Measurements from ENCODE around the gene CEP72.

CEP72 gene

DNA sequence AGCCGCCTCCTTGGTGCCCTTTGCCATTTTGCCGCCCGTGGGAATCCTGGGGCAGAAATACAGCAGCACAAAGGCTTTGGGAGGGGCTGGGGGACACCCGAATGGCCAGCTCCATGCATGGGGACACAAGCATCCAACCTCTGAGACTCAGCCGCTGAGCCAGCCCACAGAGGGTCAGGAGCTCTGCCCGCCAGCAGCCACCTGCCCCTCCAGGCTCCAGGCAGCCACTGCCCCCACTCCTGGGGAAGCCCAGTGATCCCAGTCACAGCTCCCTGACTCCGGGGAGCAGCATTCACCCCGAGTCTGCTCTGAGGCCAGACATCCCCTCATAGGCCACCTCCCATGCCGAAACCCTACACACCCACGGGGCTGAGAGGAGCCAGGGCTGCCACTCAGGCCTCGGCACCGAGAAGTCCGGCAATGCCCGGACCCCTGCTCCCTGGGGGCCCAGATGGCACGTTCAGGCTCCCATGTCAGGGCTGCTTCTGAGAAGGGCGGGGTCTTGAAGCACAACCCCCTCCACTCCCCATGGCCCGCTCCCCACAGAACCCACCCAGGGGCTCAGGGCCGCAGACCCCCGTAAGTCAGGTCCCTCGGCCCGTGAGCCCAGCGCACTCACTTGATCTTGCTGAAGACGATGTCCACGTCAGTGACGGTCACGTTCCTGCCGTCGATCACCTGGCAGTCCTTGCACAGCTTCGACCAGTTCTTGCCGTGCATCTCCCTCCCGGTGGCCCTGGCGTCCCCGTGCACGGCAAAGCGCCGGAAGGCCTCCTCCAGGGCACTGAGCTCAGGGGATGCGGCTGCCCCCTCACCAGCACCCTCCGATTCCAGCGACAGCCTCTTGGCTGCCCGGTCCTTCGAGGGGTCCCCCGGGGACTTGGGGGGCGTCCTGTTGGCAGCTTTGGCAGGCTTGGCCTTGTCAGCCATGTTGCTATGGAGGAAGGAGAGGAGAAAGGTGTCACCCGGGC is 65.3 kb downstream of the CEP72 start:
- TF ChIP-seq, protein P1, sequence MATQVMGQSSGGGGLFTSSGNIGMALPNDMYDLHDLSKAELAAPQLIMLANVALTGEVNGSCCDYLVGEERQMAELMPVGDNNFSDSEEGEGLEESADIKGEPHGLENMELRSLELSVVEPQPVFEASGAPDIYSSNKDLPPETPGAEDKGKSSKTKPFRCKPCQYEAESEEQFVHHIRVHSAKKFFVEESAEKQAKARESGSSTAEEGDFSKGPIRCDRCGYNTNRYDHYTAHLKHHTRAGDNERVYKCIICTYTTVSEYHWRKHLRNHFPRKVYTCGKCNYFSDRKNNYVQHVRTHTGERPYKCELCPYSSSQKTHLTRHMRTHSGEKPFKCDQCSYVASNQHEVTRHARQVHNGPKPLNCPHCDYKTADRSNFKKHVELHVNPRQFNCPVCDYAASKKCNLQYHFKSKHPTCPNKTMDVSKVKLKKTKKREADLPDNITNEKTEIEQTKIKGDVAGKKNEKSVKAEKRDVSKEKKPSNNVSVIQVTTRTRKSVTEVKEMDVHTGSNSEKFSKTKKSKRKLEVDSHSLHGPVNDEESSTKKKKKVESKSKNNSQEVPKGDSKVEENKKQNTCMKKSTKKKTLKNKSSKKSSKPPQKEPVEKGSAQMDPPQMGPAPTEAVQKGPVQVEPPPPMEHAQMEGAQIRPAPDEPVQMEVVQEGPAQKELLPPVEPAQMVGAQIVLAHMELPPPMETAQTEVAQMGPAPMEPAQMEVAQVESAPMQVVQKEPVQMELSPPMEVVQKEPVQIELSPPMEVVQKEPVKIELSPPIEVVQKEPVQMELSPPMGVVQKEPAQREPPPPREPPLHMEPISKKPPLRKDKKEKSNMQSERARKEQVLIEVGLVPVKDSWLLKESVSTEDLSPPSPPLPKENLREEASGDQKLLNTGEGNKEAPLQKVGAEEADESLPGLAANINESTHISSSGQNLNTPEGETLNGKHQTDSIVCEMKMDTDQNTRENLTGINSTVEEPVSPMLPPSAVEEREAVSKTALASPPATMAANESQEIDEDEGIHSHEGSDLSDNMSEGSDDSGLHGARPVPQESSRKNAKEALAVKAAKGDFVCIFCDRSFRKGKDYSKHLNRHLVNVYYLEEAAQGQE (IDR thresholded peaks at IDR 0.05; ENCODE audit: low read depth) = no peak
- TF ChIP-seq CREB1 (IDR thresholded peaks at IDR 0.05; ENCODE audit: low read depth) (no peak), TCF12 (IDR thresholded peaks at IDR 0.05; ENCODE audit: low read depth) (no peak), FOXM1 (IDR thresholded peaks at IDR 0.05; ENCODE audit: borderline replicate concordance, low read depth) (no peak), TEAD4 (IDR thresholded peaks at IDR 0.05) (no peak), RAD21 (IDR thresholded peaks at IDR 0.05; ENCODE audit: low read depth) (no peak), TAF1 (IDR thresholded peaks at IDR 0.05; ENCODE audit: low read depth) (no peak)
- TF ChIP-seq, protein P2, sequence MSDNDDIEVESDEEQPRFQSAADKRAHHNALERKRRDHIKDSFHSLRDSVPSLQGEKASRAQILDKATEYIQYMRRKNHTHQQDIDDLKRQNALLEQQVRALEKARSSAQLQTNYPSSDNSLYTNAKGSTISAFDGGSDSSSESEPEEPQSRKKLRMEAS (IDR thresholded peaks at IDR 0.05) = no peak

DNA sequence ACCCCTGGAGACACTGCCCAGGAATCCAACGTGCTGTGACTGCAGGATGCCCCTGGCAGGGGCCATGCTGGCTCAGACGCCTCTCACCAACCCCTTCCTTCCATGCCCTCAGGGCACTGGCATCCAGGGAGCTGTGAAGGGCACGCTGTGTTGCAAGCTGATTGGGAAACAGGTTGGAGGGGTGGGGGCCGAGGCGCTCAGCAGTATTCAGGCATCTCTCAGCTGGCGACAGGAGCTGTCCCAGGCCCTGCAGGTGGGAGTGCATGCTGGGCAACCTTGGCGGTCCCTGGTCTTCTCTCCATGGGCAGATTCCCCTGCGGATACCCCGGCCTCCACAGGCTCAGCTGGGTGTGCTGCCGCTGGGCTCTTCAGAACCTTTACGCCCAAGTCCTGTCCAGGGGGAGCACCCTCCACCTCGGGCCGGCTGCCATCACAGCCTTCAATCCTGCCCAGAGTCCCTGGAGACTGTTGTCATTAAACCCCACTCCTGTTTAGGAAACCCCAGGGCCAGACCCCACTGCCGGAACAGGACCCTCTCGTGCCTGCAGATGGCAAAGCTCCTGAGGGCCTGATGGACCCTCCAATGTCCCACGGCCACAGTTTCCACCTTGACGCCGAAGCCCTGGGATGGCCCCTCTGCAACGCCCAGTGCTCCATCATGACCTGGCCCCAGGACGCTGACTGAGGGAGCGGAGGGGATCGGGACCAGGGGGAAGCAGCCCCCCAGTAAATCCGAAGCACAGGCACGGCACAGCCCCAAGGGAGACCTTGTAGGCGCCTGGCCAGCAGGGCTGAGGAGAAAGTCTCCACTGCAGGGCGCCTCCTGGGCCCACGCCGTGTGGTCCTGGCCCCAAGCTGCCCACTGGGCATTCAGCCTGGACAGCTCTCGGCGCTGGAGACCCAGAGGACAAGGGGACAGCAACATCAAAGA is 71.7 kb downstream of the CEP72 start:
- TF ChIP-seq, protein P3, sequence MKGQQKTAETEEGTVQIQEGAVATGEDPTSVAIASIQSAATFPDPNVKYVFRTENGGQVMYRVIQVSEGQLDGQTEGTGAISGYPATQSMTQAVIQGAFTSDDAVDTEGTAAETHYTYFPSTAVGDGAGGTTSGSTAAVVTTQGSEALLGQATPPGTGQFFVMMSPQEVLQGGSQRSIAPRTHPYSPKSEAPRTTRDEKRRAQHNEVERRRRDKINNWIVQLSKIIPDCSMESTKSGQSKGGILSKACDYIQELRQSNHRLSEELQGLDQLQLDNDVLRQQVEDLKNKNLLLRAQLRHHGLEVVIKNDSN (IDR thresholded peaks at IDR 0.05) = no peak
- TF ChIP-seq YY1 (IDR thresholded peaks at IDR 0.05; ENCODE audit: low read depth) = no peak
- TF ChIP-seq ZBTB7A (IDR thresholded peaks at IDR 0.05; ENCODE audit: low read depth) = no peak
- TF ChIP-seq NFIC (IDR thresholded peaks at IDR 0.05) = no peak
- TF ChIP-seq TAF1 (IDR thresholded peaks at IDR 0.05; ENCODE audit: low read depth) = no peak

DNA sequence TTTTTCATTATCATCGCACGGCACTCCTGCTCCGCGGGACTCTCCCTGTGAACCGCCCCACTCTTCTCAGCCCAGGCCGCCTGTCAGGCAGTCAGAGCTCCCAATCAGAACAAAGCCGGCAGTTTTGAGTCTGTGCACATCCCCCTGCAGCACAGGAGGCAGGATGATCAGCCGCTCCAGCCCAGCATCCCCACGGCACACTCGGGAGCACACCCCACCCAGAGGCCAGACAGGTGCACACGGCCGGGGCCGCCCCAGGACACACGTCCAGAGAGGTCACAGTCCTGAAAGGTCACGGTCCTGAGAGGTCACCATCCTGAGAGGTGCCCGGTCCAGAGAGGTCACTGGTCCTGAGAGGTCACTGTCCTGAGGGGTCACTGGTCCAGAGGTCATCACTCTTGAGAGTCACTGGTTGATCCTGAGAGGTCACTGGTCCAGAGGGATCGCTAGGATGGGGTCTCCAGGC is 72.6 kb downstream of the CEP72 start:
- TF ChIP-seq, protein P1 (IDR thresholded peaks at IDR 0.05; ENCODE audit: low read depth) = no peak
- TF ChIP-seq TCF12 (IDR thresholded peaks at IDR 0.05; ENCODE audit: low read depth) (no peak), FOXM1 (IDR thresholded peaks at IDR 0.05; ENCODE audit: borderline replicate concordance, low read depth) (no peak), EP300 (IDR thresholded peaks at IDR 0.05; ENCODE audit: borderline replicate concordance) (no peak), YY1 (IDR thresholded peaks at IDR 0.05; ENCODE audit: low read depth) (no peak), CEBPB (IDR thresholded peaks at IDR 0.05) (no peak), TEAD4 (IDR thresholded peaks at IDR 0.05) (no peak), TAF1 (IDR thresholded peaks at IDR 0.05; ENCODE audit: low read depth) (no peak), ZBTB7A (IDR thresholded peaks at IDR 0.05; ENCODE audit: low read depth) (no peak), NFIC (IDR thresholded peaks at IDR 0.05) (no peak), CREB1 (IDR thresholded peaks at IDR 0.05; ENCODE audit: low read depth) (no peak), RAD21 (IDR thresholded peaks at IDR 0.05; ENCODE audit: low read depth) (no peak), EGR1 (IDR thresholded peaks at IDR 0.05) (no peak)
- TF ChIP-seq, protein P2 (IDR thresholded peaks at IDR 0.05) = no peak
- TF ChIP-seq, protein P3 (IDR thresholded peaks at IDR 0.05) = no peak

DNA sequence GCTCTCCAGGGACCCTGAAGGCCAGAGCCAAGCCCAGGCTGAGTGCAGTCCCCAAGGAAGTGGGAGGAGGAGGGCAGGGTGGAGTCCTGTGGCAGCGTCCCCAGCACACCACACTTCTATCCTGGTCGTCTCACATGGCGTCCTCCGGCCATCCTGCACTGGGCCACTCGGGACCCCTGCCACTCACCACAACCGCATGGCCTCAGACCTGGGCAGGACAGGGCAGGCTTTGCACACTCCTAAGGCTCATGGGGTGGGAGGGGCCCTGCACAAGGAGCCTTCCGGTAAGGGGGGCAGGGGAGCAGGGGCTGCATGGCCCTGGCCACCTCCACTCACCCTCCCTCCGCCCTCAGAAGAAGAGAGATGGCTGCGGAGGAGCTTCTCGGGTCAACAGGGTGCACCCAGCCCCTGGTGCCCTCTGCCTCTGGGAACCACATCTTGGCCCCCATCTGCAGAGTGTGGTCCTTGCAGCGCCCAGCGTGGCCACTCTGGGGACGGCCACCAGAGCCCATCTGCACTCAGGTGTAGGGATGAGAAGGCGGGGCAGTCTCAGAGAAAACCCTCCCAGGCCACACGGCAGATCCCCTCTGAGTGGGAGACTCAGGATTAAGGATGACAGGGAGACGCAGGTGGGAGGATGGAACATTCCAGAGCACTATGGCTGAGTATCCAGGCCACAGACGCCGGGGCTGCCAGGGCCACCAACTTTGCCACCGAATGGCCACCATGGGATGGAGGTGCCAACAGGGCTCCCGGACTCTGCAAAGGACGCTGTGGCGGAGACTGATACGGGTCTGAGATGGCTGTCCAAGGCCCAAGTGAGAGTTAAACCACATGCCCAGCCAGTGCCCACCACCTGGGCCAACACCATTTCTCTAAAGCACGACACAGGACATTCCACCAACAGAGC is 73.4 kb downstream of the CEP72 start:
- TF ChIP-seq, protein P2 (IDR thresholded peaks at IDR 0.05) = no peak
- TF ChIP-seq TCF12 (IDR thresholded peaks at IDR 0.05; ENCODE audit: low read depth) = no peak
- TF ChIP-seq YY1 (IDR thresholded peaks at IDR 0.05; ENCODE audit: low read depth) = no peak
- TF ChIP-seq EP300 (IDR thresholded peaks at IDR 0.05; ENCODE audit: borderline replicate concordance) = no peak
- TF ChIP-seq, protein P1 (IDR thresholded peaks at IDR 0.05; ENCODE audit: low read depth) = no peak
- no peak for TF ChIP-seq CEBPB (IDR thresholded peaks at IDR 0.05)
- TF ChIP-seq, protein P3 (IDR thresholded peaks at IDR 0.05) = no peak
- no peak for TF ChIP-seq NFIC (IDR thresholded peaks at IDR 0.05)
- TF ChIP-seq EGR1 (IDR thresholded peaks at IDR 0.05) = no peak

Data from Ishikawa (cell line).